ENCODE results near the gene TNKS1BP1.

- TF ChIP-seq CTCF (conservative IDR thresholded peaks at IDR 0.05) (no peak), ZFX (IDR thresholded peaks at IDR 0.05) (no peak)
These were observed 18.4 kb downstream of the TNKS1BP1 start for GRCh38 chr11:57306161-57306876.
